ENCODE data around the gene TAL2.
"Not testable (repeated sequence)": the region's sequence is repeated elsewhere in the genome, so short reads cannot be mapped to it uniquely, and the experiment has no call there.

Gene TAL2

GRCh38 chr9:105694190-105694847 lies 32.1 kb downstream of the TAL2 start, which contains the start of gene TMEM38B:
Gene TMEM38B, plus strand, starts transcription at chr9:105694541. Its CDS starts 120 bp downstream, at chr9:105694661.
- peaks cover 43% of the 10 kb centered on the region for H3K27me3 ChIP-seq (ENCODE audit: control insufficient read depth, insufficient read depth, low read length)
- H3K4me1 ChIP-seq (ENCODE audit: control insufficient read depth, insufficient read depth, low read length) = peaks cover 8% of the 10 kb centered on the region
- H3K27ac ChIP-seq (ENCODE audit: low read depth, low read length) = no peak within 1 kb of the TSS
- peak within 1 kb of the TSS; percentile 93 for H3K4me3 ChIP-seq (ENCODE audit: low read depth, low read length)
- no peaks in the 10 kb centered on the region for H3K9me3 ChIP-seq (ENCODE audit: control insufficient read depth, insufficient read depth, low read depth, low read length)
- H3K9ac ChIP-seq (ENCODE audit: low read length) = peak within 1 kb of the TSS; percentile 25
- no peaks in the 10 kb centered on the region for H3K36me3 ChIP-seq (ENCODE audit: control insufficient read depth, insufficient read depth, low read length)

- peaks cover 43% of the 10 kb centered on the region for H3K27me3 ChIP-seq (ENCODE audit: control insufficient read depth, insufficient read depth, low read length)
- peak overlapping the region; percentile 25 for H3K9ac ChIP-seq (ENCODE audit: low read length)
- H3K36me3 ChIP-seq (ENCODE audit: control insufficient read depth, insufficient read depth, low read length) = no peaks in the 10 kb centered on the region
- peak overlapping the region; percentile 93 for H3K4me3 ChIP-seq (ENCODE audit: low read depth, low read length)
- peaks cover 8% of the 10 kb centered on the region for H3K4me1 ChIP-seq (ENCODE audit: control insufficient read depth, insufficient read depth, low read length)
- H3K9me3 ChIP-seq (ENCODE audit: control insufficient read depth, insufficient read depth, low read depth, low read length) = no peaks in the 10 kb centered on the region
- H3K27ac ChIP-seq (ENCODE audit: low read depth, low read length) = no peak overlapping the region
These were observed 32.8 kb downstream of the TAL2 start for GRCh38 chr9:105694848-105695581.

- H3K36me3 ChIP-seq (ENCODE audit: control insufficient read depth, insufficient read depth, low read length) = no peaks in the 10 kb centered on the region
- no peaks in the 10 kb centered on the region for H3K9me3 ChIP-seq (ENCODE audit: control insufficient read depth, insufficient read depth, low read depth, low read length)
- H3K27ac ChIP-seq (ENCODE audit: low read depth, low read length) = no peak overlapping the region
- H3K4me3 ChIP-seq (ENCODE audit: low read depth, low read length) = no peak overlapping the region
- peaks cover 42% of the 10 kb centered on the region for H3K27me3 ChIP-seq (ENCODE audit: control insufficient read depth, insufficient read depth, low read length)
- H3K9ac ChIP-seq (ENCODE audit: low read length) = no peak overlapping the region
- H3K4me1 ChIP-seq (ENCODE audit: control insufficient read depth, insufficient read depth, low read length) = peaks cover 8% of the 10 kb centered on the region
These were observed 34.0 kb downstream of the TAL2 start for GRCh38 chr9:105696219-105696793.

- Histone ChIP-seq H3K9me3 (ENCODE audit: control insufficient read depth, insufficient read depth, low read depth, low read length) (no peaks in the 10 kb centered on the region), H3K9ac (ENCODE audit: low read length) (no peak overlapping the region), H3K27me3 (ENCODE audit: control insufficient read depth, insufficient read depth, low read length) (peaks cover 27% of the 10 kb centered on the region), H3K27ac (ENCODE audit: low read depth, low read length) (no peak overlapping the region), H3K36me3 (ENCODE audit: control insufficient read depth, insufficient read depth, low read length) (no peaks in the 10 kb centered on the region), H3K4me3 (ENCODE audit: low read depth, low read length) (no peak overlapping the region), H3K4me1 (ENCODE audit: control insufficient read depth, insufficient read depth, low read length) (peaks cover 8% of the 10 kb centered on the region)
These were observed 35.6 kb downstream of the TAL2 start for GRCh38 chr9:105697871-105698270.

- H3K27ac ChIP-seq (ENCODE audit: low read depth, low read length) = no peak overlapping the region
- H3K4me1 ChIP-seq (ENCODE audit: control insufficient read depth, insufficient read depth, low read length) = peaks cover 7% of the 10 kb centered on the region
- no peak overlapping the region for H3K9ac ChIP-seq (ENCODE audit: low read length)
- no peaks in the 10 kb centered on the region for H3K9me3 ChIP-seq (ENCODE audit: control insufficient read depth, insufficient read depth, low read depth, low read length)
- H3K27me3 ChIP-seq (ENCODE audit: control insufficient read depth, insufficient read depth, low read length) = peaks cover 21% of the 10 kb centered on the region
- H3K4me3 ChIP-seq (ENCODE audit: low read depth, low read length) = no peak overlapping the region
- no peaks in the 10 kb centered on the region for H3K36me3 ChIP-seq (ENCODE audit: control insufficient read depth, insufficient read depth, low read length)
These were observed 36.2 kb downstream of the TAL2 start for GRCh38 chr9:105698348-105698870.

GRCh38 chr9:105700668-105701067 lies 38.4 kb downstream of the TAL2 start:
- Histone ChIP-seq H3K36me3 (ENCODE audit: control insufficient read depth, insufficient read depth, low read length) (no peaks in the 10 kb centered on the region), H3K9me3 (ENCODE audit: control insufficient read depth, insufficient read depth, low read depth, low read length) (no peaks in the 10 kb centered on the region), H3K27me3 (ENCODE audit: control insufficient read depth, insufficient read depth, low read length) (peaks cover 4% of the 10 kb centered on the region)

GRCh38 chr9:105701145-105701544 lies 38.9 kb downstream of the TAL2 start:
- H3K9me3 ChIP-seq (ENCODE audit: control insufficient read depth, insufficient read depth, low read depth, low read length) = no peaks in the 10 kb centered on the region
- H3K36me3 ChIP-seq (ENCODE audit: control insufficient read depth, insufficient read depth, low read length) = no peaks in the 10 kb centered on the region
- H3K9ac ChIP-seq (ENCODE audit: low read length) = no peak overlapping the region
- H3K4me3 ChIP-seq (ENCODE audit: low read depth, low read length) = no peak overlapping the region
- no peaks in the 10 kb centered on the region for H3K4me1 ChIP-seq (ENCODE audit: control insufficient read depth, insufficient read depth, low read length)
- H3K27ac ChIP-seq (ENCODE audit: low read depth, low read length) = no peak overlapping the region
- H3K27me3 ChIP-seq (ENCODE audit: control insufficient read depth, insufficient read depth, low read length) = no peaks in the 10 kb centered on the region

More at GRCh38 chr9:105700668-105701067, 38.4 kb downstream of the TAL2 start:
- no peak overlapping the region for H3K9ac ChIP-seq (ENCODE audit: low read length)
- H3K4me3 ChIP-seq (ENCODE audit: low read depth, low read length) = no peak overlapping the region
- H3K27ac ChIP-seq (ENCODE audit: low read depth, low read length) = no peak overlapping the region
- H3K4me1 ChIP-seq (ENCODE audit: control insufficient read depth, insufficient read depth, low read length) = no peaks in the 10 kb centered on the region

GRCh38 chr9:105702207-105702606 lies 40.0 kb downstream of the TAL2 start:
- no peak overlapping the region for H3K9ac ChIP-seq (ENCODE audit: low read length)
- no peaks in the 10 kb centered on the region for H3K36me3 ChIP-seq (ENCODE audit: control insufficient read depth, insufficient read depth, low read length)
- H3K4me1 ChIP-seq (ENCODE audit: control insufficient read depth, insufficient read depth, low read length) = no peaks in the 10 kb centered on the region
- no peaks in the 10 kb centered on the region for H3K9me3 ChIP-seq (ENCODE audit: control insufficient read depth, insufficient read depth, low read depth, low read length)
- H3K27me3 ChIP-seq (ENCODE audit: control insufficient read depth, insufficient read depth, low read length) = no peaks in the 10 kb centered on the region
- H3K27ac ChIP-seq (ENCODE audit: low read depth, low read length) = no peak overlapping the region
- H3K4me3 ChIP-seq (ENCODE audit: low read depth, low read length) = no peak overlapping the region

GRCh38 chr9:105703638-105704037 lies 41.4 kb downstream of the TAL2 start:
- H3K27me3 ChIP-seq (ENCODE audit: control insufficient read depth, insufficient read depth, low read length); H3K4me3 ChIP-seq (ENCODE audit: low read depth, low read length); H3K27ac ChIP-seq (ENCODE audit: low read depth, low read length); H3K36me3 ChIP-seq (ENCODE audit: control insufficient read depth, insufficient read depth, low read length); H3K9me3 ChIP-seq (ENCODE audit: control insufficient read depth, insufficient read depth, low read depth, low read length); H3K4me1 ChIP-seq (ENCODE audit: control insufficient read depth, insufficient read depth, low read length); H3K9ac ChIP-seq (ENCODE audit: low read length): not testable (repeated sequence)

GRCh38 chr9:105706156-105706555 lies 43.9 kb downstream of the TAL2 start:
- H3K4me1 ChIP-seq (ENCODE audit: control insufficient read depth, insufficient read depth, low read length) = no peaks in the 10 kb centered on the region
- no peaks in the 10 kb centered on the region for H3K9me3 ChIP-seq (ENCODE audit: control insufficient read depth, insufficient read depth, low read depth, low read length)
- no peak overlapping the region for H3K9ac ChIP-seq (ENCODE audit: low read length)
- no peak overlapping the region for H3K4me3 ChIP-seq (ENCODE audit: low read depth, low read length)
- no peak overlapping the region for H3K27ac ChIP-seq (ENCODE audit: low read depth, low read length)
- H3K27me3 ChIP-seq (ENCODE audit: control insufficient read depth, insufficient read depth, low read length) = no peaks in the 10 kb centered on the region
- no peaks in the 10 kb centered on the region for H3K36me3 ChIP-seq (ENCODE audit: control insufficient read depth, insufficient read depth, low read length)

- H3K36me3 ChIP-seq (ENCODE audit: control insufficient read depth, insufficient read depth, low read length) = no peaks in the 10 kb centered on the region
- no peaks in the 10 kb centered on the region for H3K27me3 ChIP-seq (ENCODE audit: control insufficient read depth, insufficient read depth, low read length)
- H3K9me3 ChIP-seq (ENCODE audit: control insufficient read depth, insufficient read depth, low read depth, low read length) = no peaks in the 10 kb centered on the region
- H3K4me1 ChIP-seq (ENCODE audit: control insufficient read depth, insufficient read depth, low read length) = no peaks in the 10 kb centered on the region
- H3K4me3 ChIP-seq (ENCODE audit: low read depth, low read length) = no peak overlapping the region
- H3K9ac ChIP-seq (ENCODE audit: low read length) = no peak overlapping the region
- no peak overlapping the region for H3K27ac ChIP-seq (ENCODE audit: low read depth, low read length)
These were observed 46.1 kb downstream of the TAL2 start for GRCh38 chr9:105708405-105708804.
